NOMO-1 treated with dmso at 0.1 percent for 144 hours (cell line): Measurements from ENCODE around the gene COL5A1.
"Not testable (repeated sequence)": the region's sequence is repeated elsewhere in the genome, so short reads cannot be mapped to it uniquely, and the experiment has no call there.

Experiments used
- DNase-seq: peaks from one replicate; lab custom pipeline; 2025; ENCODE audit not compliant: unreplicated experiment; lab: John Stamatoyannopoulos, UW

Gene COL5A1

DNA sequence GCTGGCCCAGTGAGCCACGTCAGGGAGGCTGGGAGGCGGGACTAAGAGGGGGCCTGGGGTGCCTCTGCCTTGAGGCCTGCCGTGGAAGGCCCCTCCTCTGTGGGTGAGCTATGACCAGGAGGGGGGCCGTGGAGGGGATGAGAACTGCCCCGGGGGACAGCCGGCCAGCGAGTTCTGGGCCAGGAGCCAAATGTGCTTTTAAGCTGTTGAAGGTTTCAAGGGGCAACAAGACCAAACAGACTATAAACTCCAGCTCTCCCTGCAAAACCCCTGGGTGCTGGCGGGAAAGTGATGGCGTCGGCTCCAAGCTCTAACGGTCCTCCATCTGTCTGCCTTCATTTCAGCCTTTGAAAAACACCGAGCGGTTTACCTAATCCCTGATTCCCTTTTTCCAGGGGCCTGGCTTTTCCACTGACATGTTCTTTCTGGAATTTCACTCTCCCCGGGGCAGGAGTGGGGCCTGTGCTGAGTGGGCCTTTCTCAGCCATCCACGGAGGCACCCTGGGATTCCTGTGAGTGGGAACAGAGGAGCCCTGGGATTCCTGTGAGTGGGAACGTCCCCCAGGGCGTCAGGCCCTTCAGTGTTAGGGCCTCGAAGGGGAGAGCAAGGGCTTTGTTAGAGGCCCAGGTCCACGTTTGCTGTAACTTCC lies 65.6 kb downstream of the COL5A1 start:
- DNase-seq, result no peak

DNA sequence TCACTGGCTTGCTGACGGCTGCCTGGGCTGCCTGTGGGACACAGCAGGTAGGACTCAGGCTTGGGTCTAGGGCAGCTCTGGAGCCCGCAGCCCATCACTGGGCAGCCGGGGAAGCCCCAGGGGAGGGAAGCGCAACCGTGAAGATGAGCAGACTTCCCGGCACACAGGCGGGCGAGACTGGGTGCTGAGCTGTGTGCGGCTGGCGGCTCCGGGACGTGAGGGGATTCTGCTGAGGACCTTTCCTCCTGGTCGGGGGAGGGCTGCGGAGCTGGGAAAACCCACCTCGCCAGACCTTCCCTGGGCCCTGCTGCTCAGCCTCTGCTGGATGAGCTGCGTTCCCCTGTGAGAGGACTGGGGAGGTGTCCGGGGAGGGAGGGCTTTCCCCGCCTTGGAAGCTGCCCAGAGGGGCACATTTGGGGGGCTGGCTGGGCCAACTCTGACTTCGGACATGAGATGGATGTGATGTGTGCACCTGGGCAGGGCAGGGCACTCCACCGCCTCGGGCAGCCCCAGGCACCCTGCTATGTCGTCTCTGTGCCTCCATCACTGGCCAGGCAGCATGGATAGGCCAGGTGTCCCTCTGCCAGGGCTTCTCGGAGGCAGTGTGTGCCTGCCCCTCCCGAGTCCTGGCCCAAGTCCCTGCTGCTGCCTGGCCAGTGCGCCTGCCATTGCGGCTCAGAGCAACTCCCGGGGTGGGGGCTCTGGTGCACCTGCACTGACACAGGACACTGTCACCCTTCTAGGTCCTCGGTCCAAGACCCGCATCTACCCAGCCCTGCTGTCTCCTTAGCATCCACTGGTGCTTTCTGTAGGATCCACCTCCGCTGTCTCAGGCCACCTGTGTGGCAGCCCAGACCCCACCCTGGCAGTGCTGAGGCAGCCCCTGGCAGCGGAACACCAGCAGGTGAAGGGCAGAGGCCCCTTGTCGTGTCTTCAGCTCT lies 66.4 kb downstream of the COL5A1 start:
- DNase-seq, result no peak

DNA sequence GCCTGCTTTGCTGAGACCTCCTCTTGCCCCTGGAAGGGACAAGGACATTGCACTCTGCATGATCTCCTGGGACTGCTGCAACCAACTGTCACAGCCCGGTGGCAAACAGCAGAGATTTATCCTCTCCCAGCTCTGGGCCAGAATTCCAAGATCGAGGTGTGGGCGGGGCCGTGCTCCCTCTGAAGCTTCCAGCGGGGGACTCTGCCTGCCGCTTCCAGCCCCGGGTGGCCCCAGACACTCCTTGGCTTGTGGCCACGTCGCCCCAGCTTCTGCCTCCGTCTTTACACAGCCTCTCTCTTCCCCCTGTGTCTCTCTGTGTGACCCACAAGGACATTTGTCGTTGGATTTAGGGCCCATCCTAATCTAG lies 67.1 kb downstream of the COL5A1 start:
- no peak for DNase-seq

DNA sequence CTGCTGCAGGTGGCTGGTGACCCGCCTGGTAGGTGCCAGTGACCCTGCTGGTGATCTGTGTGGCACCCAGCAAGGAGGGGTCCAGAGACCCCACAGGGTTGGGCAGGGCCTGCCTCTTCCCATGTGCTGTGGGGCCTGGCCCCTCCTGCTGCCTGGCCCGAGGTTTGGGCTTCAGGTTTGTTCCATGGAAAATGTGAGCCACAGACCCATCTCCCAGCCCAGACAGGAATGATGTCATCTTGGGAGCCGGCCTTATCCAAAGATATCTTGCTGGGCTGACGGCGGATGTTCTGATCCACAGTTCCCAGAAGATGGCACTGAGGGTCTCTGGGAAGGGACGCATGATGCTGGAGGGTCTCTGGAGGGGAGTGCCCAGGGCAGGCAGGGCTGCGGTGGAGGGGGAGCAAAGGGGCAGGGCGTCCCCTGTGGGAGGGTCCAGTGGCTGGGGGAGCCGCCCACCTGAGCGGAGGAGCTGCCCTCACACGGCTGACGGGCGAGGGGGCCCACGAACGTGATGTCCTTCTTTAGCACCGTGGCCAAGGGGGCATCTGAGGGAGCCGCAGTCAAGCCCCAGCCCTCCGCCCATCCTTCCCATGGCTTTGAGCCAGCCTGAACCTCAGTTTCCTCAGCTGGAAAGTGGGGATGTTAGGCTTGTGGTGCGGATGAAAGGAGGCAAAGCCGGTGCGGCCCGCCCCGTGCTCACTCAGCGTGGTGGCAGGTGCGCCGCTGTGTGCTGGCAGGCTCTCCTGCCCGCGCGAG lies 68.1 kb downstream of the COL5A1 start:
- DNase-seq, result no peak

DNA sequence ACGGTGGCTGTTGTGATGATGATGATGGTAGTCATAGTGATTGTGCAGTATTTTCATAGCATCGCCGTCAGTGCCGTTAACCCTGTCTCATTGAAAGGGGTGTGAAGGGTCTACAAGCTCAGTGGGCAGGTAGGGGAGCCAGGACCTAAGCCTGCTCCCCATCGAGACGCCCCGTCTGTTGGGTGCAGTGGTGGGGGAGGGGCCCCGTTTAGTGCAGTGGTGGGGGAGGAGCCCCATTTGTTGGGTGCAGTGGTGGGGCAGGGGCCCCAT lies 68.6 kb downstream of the COL5A1 start:
- DNase-seq, result no peak

DNA sequence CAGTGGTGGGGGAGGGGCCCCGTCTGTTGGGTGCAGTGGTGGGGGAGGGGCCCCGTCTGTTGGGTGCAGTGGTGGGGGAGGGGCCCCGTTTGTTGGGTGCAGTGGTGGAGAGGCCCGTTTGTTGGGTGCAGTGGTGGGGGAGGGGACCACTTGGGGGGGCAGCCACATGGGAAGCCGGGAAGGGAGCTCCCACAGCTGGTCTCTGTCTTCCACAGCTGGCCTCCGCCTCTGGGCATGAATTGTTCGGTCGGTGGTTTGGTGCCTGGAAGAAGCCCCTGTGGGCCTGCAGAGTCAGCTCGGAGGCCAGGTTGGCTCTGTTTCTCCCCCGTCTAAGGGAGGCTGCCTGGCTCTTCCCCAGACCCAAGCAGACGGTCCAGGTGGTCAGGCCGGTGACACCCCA lies 69.3 kb downstream of the COL5A1 start:
- DNase-seq, result no peak

DNA sequence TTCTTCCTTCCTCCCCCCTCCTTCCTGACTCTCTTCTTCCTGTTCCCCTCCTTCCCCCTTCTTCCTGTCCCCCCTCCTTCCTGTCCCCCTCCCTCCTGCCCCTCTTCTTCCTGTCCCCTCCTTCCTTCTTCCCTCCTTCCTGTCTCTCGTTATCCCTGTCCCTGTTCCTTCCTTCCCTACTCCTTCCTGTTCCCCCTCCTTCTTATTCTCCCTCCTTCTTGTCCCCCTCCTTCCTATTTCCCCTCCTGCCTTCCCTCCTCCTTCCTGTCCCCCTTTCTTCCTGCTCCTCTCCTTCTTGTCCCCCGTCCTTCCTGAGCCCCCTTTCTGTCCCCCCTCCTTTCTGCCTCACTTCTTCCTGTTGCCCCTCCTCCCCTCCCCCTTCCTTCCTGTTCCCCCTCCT lies 70.6 kb downstream of the COL5A1 start:
- no peak for DNase-seq

DNA sequence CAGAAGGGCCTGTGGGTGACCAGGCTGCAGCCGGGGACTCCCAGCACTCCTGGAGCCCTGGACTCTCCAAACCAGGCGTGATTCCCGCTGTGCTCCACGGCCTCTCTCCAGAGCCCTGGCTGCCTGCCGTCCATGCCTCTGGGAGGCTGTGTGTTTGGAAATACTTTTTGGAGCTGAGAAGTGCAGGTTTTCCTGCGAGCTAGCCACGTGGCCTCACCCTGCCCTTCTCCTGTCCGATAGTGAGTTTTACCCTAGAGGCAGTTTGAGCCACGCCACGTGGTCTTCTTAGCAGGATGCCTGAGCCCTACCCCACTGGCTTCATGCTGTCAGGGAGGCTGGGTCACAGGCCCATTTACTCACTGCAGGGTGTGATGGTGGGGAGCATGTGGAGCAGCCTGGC lies 71.3 kb downstream of the COL5A1 start:
- no peak for DNase-seq

DNA sequence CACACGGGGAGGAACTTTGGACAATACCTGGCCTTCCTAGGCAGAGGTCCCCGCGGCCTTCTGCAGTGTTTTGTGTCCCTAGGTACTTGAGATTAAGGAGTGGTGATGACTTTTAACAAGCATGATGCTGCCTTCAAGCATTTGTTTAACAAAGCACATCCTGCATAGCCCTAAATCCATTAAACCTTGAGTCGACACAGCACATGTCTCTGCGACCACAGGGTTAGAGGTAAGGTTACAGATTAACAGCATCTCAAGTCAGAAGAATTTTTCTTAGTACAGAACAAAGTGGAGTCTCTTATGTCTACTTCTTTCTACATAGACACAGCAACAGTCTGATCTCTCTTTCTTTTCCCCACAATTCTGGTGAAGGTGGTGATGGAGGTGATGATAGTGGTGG lies 73.9 kb downstream of the COL5A1 start:
- DNase-seq, result not testable (repeated sequence)

DNA sequence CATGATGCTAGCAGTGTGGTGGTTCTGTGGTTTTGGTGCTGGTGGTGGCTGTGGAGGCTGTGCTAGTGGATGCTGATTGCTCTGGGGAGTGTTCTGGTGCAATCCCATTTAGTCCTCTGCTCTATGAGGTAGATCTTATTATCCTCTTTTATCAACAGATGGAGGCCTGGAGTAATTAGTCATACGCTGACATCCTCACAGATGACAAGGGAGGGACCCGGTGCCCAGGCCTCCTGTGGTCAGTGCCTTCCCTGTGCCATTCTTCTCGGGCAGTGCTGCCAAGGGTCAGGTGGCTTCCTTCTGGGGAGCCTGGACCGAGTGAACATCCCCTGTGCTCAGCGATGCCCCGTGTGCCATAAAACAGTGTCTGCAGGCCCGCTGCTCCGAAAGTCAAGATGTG lies 74.5 kb downstream of the COL5A1 start:
- DNase-seq, result no peak

GRCh38 chr9:134717056-134717455 lies 75.5 kb downstream of the COL5A1 start:
- no peak for DNase-seq

DNA sequence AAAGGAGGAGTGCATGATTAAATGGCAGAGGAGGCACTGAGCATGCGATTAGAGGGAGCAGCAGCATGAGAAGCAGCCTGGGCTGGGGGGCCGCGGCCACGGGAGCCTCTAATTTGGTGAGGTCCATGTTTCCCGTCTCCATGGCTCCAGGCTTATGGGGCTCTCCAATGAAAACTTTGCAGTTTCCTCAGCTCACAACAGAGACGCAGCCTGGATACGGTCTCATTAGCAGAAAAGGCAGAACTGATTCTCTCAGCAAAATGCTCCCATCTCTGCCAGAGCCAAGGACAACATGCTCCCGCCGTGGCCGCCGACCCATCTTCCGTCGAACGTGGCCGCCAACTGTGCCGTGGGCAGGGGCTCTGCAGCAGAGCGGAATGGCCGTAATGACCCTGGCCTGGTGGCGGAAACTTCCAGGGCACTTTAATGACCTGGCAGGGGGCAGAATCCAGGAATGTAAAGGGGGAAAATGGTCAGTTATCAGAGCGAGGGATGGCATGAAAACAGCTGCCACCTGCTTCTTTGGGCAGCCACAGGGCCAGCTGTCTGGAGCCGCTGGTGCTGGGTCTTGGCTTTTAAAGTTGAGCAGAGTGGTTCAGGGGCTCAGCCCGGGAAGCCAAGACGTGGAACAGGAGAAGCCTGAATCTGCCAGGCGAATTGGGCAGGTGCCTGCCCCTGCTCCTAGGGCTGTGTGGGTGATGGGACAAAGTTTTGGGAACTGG lies 76.5 kb downstream of the COL5A1 start:
- no peak for DNase-seq

- DNase-seq, result no peak
These were observed 77.7 kb downstream of the COL5A1 start for GRCh38 chr9:134719331-134719730.

GRCh38 chr9:134720136-134720753 lies 78.6 kb downstream of the COL5A1 start:
- no peak for DNase-seq

- DNase-seq, result no peak
These were observed 79.2 kb downstream of the COL5A1 start for GRCh38 chr9:134720796-134721195.

DNA sequence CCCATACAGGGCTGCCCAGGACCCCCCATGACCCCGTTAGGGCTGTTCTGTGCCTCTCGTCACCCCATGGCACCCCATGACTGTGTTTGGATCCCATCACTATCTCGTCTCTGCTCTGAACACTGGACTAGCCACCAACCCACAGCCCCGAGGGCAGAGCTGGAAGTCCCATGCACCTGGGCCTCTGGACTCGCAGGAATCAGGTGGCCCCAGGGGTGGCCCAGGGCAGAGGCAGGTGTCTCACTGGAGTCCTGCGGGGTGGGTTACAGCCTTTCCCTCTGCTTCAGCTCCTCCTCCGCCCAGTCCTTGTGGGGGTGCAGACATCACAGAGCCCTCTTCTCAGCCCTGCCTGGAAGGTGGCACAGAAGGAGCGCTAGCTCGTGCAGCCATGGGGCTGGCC lies 79.7 kb downstream of the COL5A1 start:
- no peak for DNase-seq

GRCh38 chr9:134722120-134722701 lies 80.6 kb downstream of the COL5A1 start:
- no peak for DNase-seq

GRCh38 chr9:134723037-134723436 lies 81.4 kb downstream of the COL5A1 start:
- no peak for DNase-seq

DNA sequence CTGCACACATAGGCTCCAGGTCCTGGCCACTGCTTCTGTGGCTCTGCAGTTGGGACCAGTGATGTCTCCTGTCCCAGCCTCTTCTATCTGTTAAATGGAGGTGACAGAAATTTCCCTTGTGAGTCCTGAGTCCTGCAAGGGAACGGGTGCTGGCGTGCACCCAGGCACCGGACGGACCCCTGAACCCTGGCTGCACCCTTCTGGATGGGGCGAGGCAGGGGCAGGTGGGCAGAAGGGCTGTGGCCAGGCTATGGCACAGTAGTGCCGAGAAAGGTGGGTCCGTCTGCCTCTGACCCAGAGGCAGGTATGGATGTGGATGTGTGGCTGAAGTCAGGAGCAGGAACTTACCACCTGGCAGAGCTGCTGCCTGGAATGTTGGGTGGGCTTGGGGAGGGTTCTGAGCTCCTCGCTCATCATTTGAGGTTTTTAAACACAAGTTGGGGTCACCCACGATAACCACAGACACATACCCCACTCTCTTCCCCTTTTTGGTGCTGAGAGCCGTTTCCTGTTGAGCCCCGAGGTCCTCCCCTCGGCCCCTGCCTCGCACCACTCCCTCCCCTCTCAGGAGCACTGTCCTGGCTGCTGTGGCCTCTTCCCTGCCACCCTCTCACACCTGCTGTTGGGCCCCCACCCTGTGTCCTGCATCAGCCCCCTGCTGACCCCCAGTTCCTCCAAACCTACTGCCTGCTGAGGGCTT lies 82.0 kb downstream of the COL5A1 start:
- no peak for DNase-seq
